Coronary artery (tissue), 2 donors: ENCODE results near the gene HPS6.
"Not testable (repeated sequence)": the region's sequence is repeated elsewhere in the genome, so short reads cannot be mapped to it uniquely, and the experiment has no call there.

Experiments
- DNase-seq: peaks from one replicate; pipeline ENCODE4 v3.0.0-alpha.2; 2017; ENCODE audit warnings: low spot score
- H3K27ac ChIP-seq, 2 donors: fragments of 200-600 bp; sonication (generic); one replicate each; pipeline ENCODE4 v1.5.1; 2016 to 2019
- H3K4me3 ChIP-seq: fragments of 200-600 bp; sonication (generic); 2 replicates; pipeline ENCODE4 v1.5.1; 2016; ENCODE audit warnings: mild to moderate bottlenecking, moderate library complexity
- CTCF ChIP-seq: fragments of 200-600 bp; sonication (generic); IDR thresholded peaks from one replicate; pipeline ENCODE4 v1.5.1; 2019; ENCODE audit warnings: antibody characterized with exemption

HPS6 gene

GRCh38 chr10:102064868-102065560, at the start of gene HPS6:
Gene HPS6 (plus strand): TSS chr10:102065349. CDS start chr10:102065475, 126 bp downstream.
- peak within 1 kb of the TSS; percentile 85 to 97 for H3K27ac ChIP-seq
- peak within 1 kb of the TSS; percentile 97 for H3K4me3 ChIP-seq
- peak; percentile 95 for DNase-seq
- no peak for TF ChIP-seq CTCF

GRCh38 chr10:102016416-102016815, 48.7 kb upstream of the HPS6 start:
- TF ChIP-seq CTCF = no peak
- Histone ChIP-seq H3K4me3 (no peak overlapping the region), H3K27ac (no peak overlapping the region)
- no peak for DNase-seq

GRCh38 chr10:102017295-102017694, 47.9 kb upstream of the HPS6 start:
- Histone ChIP-seq H3K27ac (no peak overlapping the region), H3K4me3 (no peak overlapping the region)
- no peak for TF ChIP-seq CTCF
- no peak for DNase-seq

GRCh38 chr10:102020938-102021337, 44.2 kb upstream of the HPS6 start:
- H3K27ac ChIP-seq = no peak overlapping the region
- no peak overlapping the region for H3K4me3 ChIP-seq
- no peak for DNase-seq
- no peak for TF ChIP-seq CTCF

GRCh38 chr10:102024799-102025198, 40.4 kb upstream of the HPS6 start:
- DNase-seq = no peak
- H3K4me3 ChIP-seq = no peak overlapping the region
- H3K27ac ChIP-seq = no peak overlapping the region
- no peak for TF ChIP-seq CTCF

- no peak for TF ChIP-seq CTCF
- Histone ChIP-seq H3K27ac (no peak overlapping the region), H3K4me3 (no peak overlapping the region)
- DNase-seq = no peak
These were observed 37.9 kb upstream of the HPS6 start for GRCh38 chr10:102027261-102027660.

GRCh38 chr10:102033787-102034186, 31.4 kb upstream of the HPS6 start:
- no peak overlapping the region for H3K27ac ChIP-seq
- DNase-seq = no peak

GRCh38 chr10:102035807-102036206, 29.3 kb upstream of the HPS6 start:
- DNase-seq, H3K4me3 ChIP-seq, H3K27ac ChIP-seq: not testable (repeated sequence)

More at GRCh38 chr10:102033787-102034186, 31.4 kb upstream of the HPS6 start:
- no peak for TF ChIP-seq CTCF
- no peak overlapping the region for H3K4me3 ChIP-seq
